Stimulated activated CD8-positive, alpha-beta memory T cell treated with anti-CD3 and anti-CD28 coated beads, Interleukin-7, amount 100 ng/mL, for 24 hours (primary cell): Measurements from ENCODE around the gene LRBA.

Experiments used
- DNase-seq: peaks from one replicate; pipeline ENCODE4 v3.0.0-alpha.2; 2020; ENCODE audit warnings: low read depth

The LRBA gene

DNA sequence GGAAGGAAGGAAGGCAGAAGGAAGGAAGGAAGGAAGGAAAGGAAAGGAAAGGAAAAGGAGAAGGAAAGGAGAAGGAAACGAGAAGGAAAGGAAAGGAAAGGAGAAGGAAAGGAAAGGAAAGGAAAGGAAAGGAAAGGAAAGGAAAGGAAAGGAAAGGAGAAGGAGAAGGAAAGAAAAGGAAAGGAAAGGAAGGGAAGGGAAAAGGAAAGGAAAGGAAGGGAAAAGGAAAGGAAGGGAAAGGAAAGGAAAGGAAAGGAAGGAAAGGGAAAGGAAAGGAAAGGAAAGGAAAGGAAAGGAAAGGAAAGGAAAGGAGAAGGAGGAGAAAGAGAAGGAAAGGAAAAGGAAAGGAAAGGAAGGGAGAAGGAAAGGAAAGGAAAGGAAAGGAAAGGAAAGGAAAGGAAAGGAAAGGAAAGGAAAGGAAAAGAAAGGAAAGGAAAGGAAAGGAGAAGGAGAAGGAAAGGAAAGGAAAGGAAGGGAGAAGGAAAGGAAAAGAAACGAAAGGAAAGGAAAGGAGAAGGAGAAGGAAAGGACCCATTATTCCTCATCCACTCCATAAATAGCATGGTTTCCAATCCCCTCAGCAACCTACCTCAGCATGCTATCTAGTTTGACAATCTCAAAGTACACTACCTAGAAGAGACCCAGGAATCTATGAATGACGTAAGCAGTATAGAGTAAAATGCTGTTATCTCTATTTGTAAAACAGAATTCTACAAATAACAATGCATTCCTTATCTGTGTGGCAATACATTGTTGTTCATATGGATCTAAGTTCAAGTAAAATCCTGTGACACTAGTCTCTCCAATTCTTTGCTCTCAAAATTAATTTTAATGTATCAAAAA, 209.7 kb downstream of the LRBA start:
- DNase-seq: no peak

DNA sequence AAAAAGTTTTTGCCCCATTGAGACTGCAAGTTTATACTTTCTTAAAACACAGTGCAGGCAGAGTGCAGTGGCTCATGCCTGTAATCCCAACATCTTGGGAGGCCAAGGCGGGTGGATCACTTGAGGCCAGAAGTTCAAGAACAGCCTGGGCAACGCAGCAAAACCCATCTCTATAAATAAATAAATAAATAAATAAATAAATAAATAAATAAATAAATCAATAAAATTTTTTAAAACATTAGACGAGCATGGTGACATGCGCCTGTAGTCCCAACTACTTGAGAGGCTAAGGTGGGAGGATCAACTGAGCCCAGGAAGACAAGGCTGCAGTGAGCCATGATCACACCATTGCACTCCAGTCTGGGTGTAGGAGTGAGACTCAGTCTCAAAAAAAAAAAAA, 213.3 kb downstream of the LRBA start:
- DNase-seq: no peak

DNA sequence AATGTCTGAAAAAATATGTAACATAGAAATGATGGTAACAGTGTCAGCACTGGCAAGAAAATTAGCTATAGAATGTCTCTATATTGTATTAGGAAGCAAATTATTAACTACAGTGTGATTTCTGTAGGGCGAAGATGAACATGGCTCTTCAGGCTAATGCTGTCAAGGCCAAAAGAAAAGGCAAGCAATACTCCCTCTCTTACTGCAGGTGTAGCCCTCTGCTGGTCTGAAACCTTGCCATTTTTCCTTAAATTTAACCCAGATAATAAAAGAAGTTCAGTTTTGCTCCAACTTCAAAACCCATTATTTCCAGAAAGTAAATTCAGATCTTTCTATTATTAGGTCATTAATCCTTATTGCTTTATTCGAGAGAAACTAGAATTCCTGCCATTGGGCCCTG, 215.9 kb downstream of the LRBA start:
- no peak for DNase-seq

DNA sequence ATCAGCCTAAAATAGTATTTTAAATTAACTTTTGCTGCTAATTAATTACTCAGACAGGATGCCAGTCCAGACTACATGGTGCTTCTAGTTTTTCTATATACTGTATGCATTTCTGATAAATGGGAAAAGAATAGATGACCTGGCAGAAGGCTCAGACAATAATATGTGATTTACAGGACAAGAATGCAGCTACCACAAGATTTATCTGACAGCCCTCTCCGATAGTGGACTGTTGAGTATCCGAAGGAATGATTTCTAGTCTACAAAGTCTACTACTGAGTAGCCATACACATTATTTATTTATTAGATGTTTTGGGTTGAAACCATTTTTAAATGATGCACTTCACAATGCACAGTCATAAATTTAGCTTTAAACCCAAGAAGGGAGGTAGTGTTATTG, 220.4 kb downstream of the LRBA start:
- DNase-seq: no peak

DNA sequence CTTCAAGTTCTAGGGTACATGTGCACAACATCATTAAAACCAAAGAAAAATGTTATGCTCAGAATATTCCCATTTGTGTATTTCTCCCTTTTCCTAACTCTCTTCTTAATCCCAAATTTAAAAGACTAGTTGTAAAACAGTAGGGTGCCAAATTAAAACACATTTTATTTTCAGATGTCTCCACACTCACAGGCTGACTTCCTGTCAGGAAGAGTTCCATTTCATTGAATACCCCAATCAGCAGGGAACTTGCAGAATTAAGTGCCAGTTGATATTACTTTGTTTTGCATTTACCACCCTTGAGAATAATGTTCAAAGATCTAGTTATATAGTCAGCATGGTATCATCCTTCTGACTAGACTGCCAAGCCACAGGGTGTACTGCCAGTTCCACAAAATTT, 225.2 kb downstream of the LRBA start:
- no peak for DNase-seq

DNA sequence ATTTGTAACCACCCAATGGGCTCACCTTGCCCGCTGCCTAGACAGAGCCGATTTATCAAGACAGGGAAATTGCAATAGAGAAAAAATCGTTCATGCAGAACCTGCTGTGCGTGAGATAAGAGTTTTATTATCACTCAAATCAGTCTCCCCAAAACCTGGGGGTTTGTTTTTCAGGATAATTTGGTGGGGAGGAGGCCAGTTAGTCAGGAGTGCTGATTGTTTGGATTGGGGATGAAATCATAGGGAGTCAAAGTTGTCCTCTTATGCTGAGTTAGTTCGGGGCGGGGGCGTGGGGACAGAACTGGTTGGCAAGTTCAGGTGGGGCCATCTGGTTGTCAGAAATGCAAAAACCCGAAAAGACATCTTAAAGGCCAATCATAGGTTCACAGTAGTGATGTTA, 230.1 kb downstream of the LRBA start:
- no peak for DNase-seq

GRCh38 chr4:150784305-150784704, 230.8 kb downstream of the LRBA start:
- no peak for DNase-seq

GRCh38 chr4:150782921-150783320, 232.2 kb downstream of the LRBA start:
- DNase-seq: no peak

DNA sequence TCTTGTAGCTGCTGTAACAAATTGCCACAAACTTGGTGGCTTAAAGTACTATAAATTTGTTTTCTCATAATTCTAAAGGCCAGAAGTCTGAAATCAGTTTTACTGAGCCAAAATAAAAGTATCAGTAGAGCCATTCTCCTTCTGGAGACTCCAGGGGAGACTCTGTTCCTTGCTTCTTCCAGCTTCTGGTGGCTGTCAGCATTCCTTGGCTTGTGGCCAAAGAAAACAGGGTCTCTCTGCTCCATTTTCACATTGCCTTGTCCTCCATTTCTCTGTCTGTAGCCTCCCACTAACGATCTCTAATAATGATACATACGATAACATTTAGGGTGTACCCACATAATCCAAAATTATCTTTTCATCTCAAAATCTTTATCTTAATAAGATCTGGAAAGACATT, 232.8 kb downstream of the LRBA start:
- DNase-seq: no peak

DNA sequence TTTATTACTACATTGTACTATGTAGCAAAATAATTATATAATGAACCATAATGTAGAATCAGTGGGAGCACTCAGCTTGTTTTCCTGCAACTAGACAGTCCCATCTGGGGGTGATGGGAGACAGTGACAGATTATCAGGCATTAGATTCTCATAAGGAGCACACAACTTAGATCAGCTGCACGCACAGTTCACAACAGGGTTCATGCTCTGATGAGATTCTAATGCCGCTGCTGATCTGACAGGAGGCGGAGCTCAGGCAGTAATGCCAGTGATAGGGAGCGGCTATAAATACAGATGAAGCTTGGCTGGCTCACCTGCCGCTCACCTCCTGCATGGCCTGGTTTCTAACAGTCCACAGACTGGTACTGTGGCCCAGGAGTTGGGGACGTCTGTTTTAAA, 233.9 kb downstream of the LRBA start:
- no peak for DNase-seq

- DNase-seq: no peak
Measured at GRCh38 chr4:150779707-150780106, 235.4 kb downstream of the LRBA start.

- DNase-seq: no peak
Measured at GRCh38 chr4:150773729-150774449, 241.2 kb downstream of the LRBA start.

- no peak for DNase-seq
Measured at GRCh38 chr4:150773032-150773431, 242.1 kb downstream of the LRBA start.

- DNase-seq: no peak
Measured at GRCh38 chr4:150771382-150771781, 243.7 kb downstream of the LRBA start.

DNA sequence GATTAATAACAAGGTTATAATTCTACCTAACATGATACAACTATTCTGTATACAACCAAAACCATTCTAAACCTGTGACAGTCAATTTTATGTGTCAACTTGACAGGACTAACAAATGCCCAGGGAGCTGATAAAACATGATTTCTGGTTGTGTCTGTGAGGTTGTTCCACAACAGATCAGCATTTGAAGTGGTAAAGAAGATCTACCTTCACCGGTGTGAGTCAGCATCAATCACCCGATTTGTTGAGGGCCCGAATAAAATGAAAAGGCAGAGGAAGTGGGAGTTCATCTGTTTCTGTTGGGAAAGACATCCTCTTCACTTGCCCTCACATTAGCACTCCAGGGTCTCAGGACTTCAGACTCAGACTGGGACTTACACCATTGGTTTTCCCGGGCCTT, 245.2 kb downstream of the LRBA start:
- DNase-seq: no peak

DNA sequence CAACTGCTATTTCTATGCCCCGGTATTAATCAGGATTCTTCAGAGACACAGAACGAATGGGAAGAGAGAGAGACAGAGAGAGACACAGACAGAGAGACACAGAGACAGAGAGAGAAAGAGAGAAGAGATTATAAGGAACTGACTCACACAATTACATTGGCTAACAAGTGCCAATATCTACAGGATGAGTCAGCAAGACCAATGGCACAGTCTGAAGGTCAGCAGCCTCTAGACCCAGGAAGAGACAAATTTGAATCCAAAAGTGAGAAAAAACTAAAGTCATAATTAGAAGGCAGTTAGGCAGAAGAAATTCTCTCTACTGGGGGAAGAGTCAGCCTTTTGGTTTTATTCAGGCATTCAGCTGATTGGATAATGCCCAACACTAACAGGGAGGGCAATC, 245.8 kb downstream of the LRBA start:
- no peak for DNase-seq

DNA sequence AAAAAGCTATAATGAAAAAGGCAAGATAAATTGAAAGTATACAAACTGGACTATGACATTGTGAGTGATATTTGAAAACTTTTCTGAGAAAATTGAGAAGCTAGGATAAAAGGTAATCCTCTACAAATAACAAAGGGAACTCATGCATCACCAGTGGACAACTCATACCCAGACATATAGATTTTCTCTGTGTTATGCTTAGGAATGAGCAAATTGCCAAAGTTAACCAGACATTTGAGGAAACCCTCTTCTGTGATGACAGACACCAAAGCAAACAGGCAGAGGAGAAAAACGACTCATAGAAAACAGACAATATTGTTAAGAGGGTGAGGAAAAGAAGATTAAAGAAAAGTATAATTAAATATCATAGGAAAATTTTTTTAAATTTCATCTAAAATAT, 246.6 kb downstream of the LRBA start:
- no peak for DNase-seq

DNA sequence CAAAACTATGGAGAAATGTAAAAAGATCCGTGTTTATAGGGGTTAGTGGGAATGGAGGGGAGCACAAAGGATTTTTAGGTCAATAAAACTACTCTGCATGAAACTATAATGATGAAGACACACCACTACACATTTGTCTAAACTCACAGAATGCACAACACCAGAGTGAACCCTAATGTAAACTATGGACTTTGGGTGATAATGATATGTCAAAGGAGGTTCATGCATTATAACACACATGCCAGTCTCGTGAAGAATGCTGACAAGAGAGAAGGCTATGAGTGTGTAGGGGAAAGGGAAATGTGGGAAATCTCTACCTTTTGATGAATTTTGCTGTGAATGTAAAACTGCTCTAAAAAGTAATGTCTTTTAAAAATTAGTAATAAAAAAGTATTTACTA, 249.9 kb downstream of the LRBA start:
- no peak for DNase-seq

DNA sequence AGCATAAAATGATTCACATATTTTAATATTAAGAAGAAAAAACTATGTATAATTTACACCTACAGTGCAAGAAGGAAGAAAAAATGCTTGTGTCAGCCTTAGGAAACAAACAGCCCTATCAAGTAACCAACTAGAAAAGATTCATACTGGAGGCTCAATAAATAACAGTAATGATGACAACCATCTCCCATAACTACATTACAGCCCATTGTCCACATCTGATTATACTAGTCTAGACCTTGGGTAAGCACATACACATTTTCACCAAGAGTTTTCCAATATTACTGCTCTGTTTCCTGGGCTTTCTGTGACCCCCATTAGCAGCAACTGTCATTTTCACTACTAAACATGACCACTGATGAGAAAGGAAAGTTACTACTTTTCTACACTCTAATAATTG, 263.4 kb downstream of the LRBA start:
- DNase-seq: no peak

GRCh38 chr4:150750824-150751223, 264.3 kb downstream of the LRBA start:
- no peak for DNase-seq

- DNase-seq: no peak
Measured at GRCh38 chr4:150746156-150746555, 268.9 kb downstream of the LRBA start.

DNA sequence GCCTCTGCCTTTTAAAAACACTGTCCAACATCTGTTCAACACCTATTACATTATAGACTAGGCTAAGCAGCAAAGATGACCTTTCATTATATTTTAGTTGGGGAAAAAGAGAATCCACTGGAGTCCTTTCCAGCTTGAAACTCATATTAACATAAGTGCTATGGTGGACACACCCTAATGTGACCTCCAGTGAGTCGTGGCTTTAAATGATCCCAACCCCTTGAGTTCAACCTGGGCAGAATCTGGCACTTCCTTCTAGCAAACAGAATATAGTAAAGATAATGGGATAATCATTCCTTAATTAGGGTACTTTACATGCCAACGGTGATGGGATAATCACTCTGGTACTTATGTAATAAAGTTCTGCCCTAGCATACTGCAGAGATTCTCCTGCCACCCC, 270.5 kb downstream of the LRBA start:
- no peak for DNase-seq

- DNase-seq: no peak
Measured at GRCh38 chr4:150743564-150744342, 271.3 kb downstream of the LRBA start.
